Measurements from ENCODE around the gene PITPNM3.

Gene PITPNM3

GRCh38 chr17:6578491-6578890, 22.1 kb upstream of the PITPNM3 start:
- H3K27me3 Mint-ChIP-seq (ENCODE audit: low read depth) = no peaks in the 10 kb centered on the region
- peaks cover 16% of the 10 kb centered on the region for H3K4me1 Mint-ChIP-seq
- TF ChIP-seq CTCF (IDR thresholded peaks at IDR 0.05; ENCODE audit: unreplicated experiment in 3 of 3) = no peak

GRCh38 chr17:6577686-6578263, 21.4 kb upstream of the PITPNM3 start:
- Mint-ChIP-seq H3K27me3 (ENCODE audit: low read depth) (no peaks in the 10 kb centered on the region), H3K9me3 (peaks cover 10% of the 10 kb centered on the region), H3K4me3 (no peak overlapping the region), H3K27ac (peak overlapping the region in 1 of 3 experiments; percentile 52), H3K36me3 (ENCODE audit: low read depth) (peaks cover 64% of the 10 kb centered on the region), H3K4me1 (peaks cover 16% of the 10 kb centered on the region)
- TF ChIP-seq CTCF (IDR thresholded peaks at IDR 0.05; ENCODE audit: unreplicated experiment in 3 of 3) = no peak

More at GRCh38 chr17:6578491-6578890, 22.1 kb upstream of the PITPNM3 start:
- H3K4me3 Mint-ChIP-seq = no peak overlapping the region
- H3K36me3 Mint-ChIP-seq (ENCODE audit: low read depth) = peaks cover 71% of the 10 kb centered on the region
- peaks cover 17% of the 10 kb centered on the region for H3K9me3 Mint-ChIP-seq
- H3K27ac Mint-ChIP-seq = peak overlapping the region; percentile 21 to 73 (median 35)

- H3K9me3 Mint-ChIP-seq = no peaks in the 10 kb centered on the region
- no peak overlapping the region for H3K4me3 Mint-ChIP-seq
- H3K4me1 Mint-ChIP-seq = peaks cover 25% of the 10 kb centered on the region
- no peak for TF ChIP-seq CTCF (IDR thresholded peaks at IDR 0.05; ENCODE audit: unreplicated experiment in 3 of 3)
- H3K36me3 Mint-ChIP-seq (ENCODE audit: low read depth) = peaks cover 48% of the 10 kb centered on the region
- H3K27me3 Mint-ChIP-seq (ENCODE audit: low read depth) = no peaks in the 10 kb centered on the region
- peak overlapping the region in 2 of 3 experiments; percentile 72 to 79 for H3K27ac Mint-ChIP-seq
These were observed 19.9 kb upstream of the PITPNM3 start for GRCh38 chr17:6576038-6576785.

GRCh38 chr17:6575596-6575988, 19.2 kb upstream of the PITPNM3 start:
- TF ChIP-seq CTCF (IDR thresholded peaks at IDR 0.05; ENCODE audit: unreplicated experiment in 3 of 3) = no peak
- H3K36me3 Mint-ChIP-seq (ENCODE audit: low read depth) = peaks cover 42% of the 10 kb centered on the region
- H3K9me3 Mint-ChIP-seq = no peaks in the 10 kb centered on the region
- no peaks in the 10 kb centered on the region for H3K27me3 Mint-ChIP-seq (ENCODE audit: low read depth)
- H3K27ac Mint-ChIP-seq = peak overlapping the region; percentile 72 to 79 (median 76)
- no peak overlapping the region for H3K4me3 Mint-ChIP-seq
- H3K4me1 Mint-ChIP-seq = peaks cover 31% of the 10 kb centered on the region

- H3K36me3 Mint-ChIP-seq (ENCODE audit: low read depth) = peaks cover 43% of the 10 kb centered on the region
- H3K4me3 Mint-ChIP-seq = no peak overlapping the region
- H3K27ac Mint-ChIP-seq = peak overlapping the region; percentile 72 to 79 (median 76)
- H3K4me1 Mint-ChIP-seq = peaks cover 35% of the 10 kb centered on the region
- H3K9me3 Mint-ChIP-seq = no peaks in the 10 kb centered on the region
- H3K27me3 Mint-ChIP-seq (ENCODE audit: low read depth) = no peaks in the 10 kb centered on the region
- TF ChIP-seq CTCF (IDR thresholded peaks at IDR 0.05; ENCODE audit: unreplicated experiment in 3 of 3) = no peak
These were observed 18.6 kb upstream of the PITPNM3 start for GRCh38 chr17:6574687-6575595.

Measured in nephron (organoid).